ENCODE results near the gene COA8. TPM values are rescaled to one million over a fixed set of nuclear protein-coding genes. Genes with fewer than 3 reads are reported as not detected.

Gene COA8
- total RNA-seq, 1 experiment from 2014 or later: 37.2 TPM

GRCh38 chr14:103536693-103537092 lies 26.1 kb upstream of the COA8 start:
- H3K4me3 Mint-ChIP-seq (ENCODE audit: low read depth, unreplicated experiment): no peak overlapping the region
- H3K4me1 Mint-ChIP-seq (ENCODE audit: low read depth, unreplicated experiment): no peaks in the 10 kb centered on the region
- DNase-seq: no peak
- H3K36me3 Mint-ChIP-seq (ENCODE audit: insufficient read depth, unreplicated experiment): peaks cover 32% of the 10 kb centered on the region
- BruUV-seq (replicated peaks): no TSS peak
- no peaks in the 10 kb centered on the region for H3K27me3 Mint-ChIP-seq (ENCODE audit: unreplicated experiment)
- H3K9me3 Mint-ChIP-seq (ENCODE audit: low read depth, unreplicated experiment): no peaks in the 10 kb centered on the region
- no peak for TF ChIP-seq CTCF (IDR thresholded peaks at IDR 0.05; ENCODE audit: unreplicated experiment)
- no peak overlapping the region for H3K27ac Mint-ChIP-seq (ENCODE audit: unreplicated experiment)
- intact Hi-C loops (cut with micrococcal nuclease; ENCODE audit: unreplicated experiment): no loop called here
- CTCF ChIA-PET: no interaction called here

GRCh38 chr14:103537175-103537990 lies 25.4 kb upstream of the COA8 start:
- CTCF ChIA-PET: no interaction called here
- intact Hi-C loops (cut with micrococcal nuclease; ENCODE audit: unreplicated experiment): no loop called here
- Mint-ChIP-seq H3K27ac (ENCODE audit: unreplicated experiment) (peak overlapping the region; percentile 58), H3K27me3 (ENCODE audit: unreplicated experiment) (no peaks in the 10 kb centered on the region), H3K36me3 (ENCODE audit: insufficient read depth, unreplicated experiment) (peaks cover 33% of the 10 kb centered on the region), H3K4me1 (ENCODE audit: low read depth, unreplicated experiment) (no peaks in the 10 kb centered on the region), H3K4me3 (ENCODE audit: low read depth, unreplicated experiment) (no peak overlapping the region), H3K9me3 (ENCODE audit: low read depth, unreplicated experiment) (no peaks in the 10 kb centered on the region)
- no peak for DNase-seq
- BruUV-seq (replicated peaks): no TSS peak
- TF ChIP-seq CTCF (IDR thresholded peaks at IDR 0.05; ENCODE audit: unreplicated experiment): no peak

- H3K4me1 Mint-ChIP-seq (ENCODE audit: low read depth, unreplicated experiment): no peaks in the 10 kb centered on the region
- no peak for DNase-seq
- no peak for TF ChIP-seq CTCF (IDR thresholded peaks at IDR 0.05; ENCODE audit: unreplicated experiment)
- H3K4me3 Mint-ChIP-seq (ENCODE audit: low read depth, unreplicated experiment): no peak overlapping the region
- H3K27ac Mint-ChIP-seq (ENCODE audit: unreplicated experiment): peak overlapping the region; percentile 58
- CTCF ChIA-PET: interaction anchor here (0.7 kb wide), 1 partner anchor 85 kb away, joined by 3 read pairs; no protein-coding TSS in a partner anchor
- H3K27me3 Mint-ChIP-seq (ENCODE audit: unreplicated experiment): no peaks in the 10 kb centered on the region
- intact Hi-C loops (cut with micrococcal nuclease; ENCODE audit: unreplicated experiment): no loop called here
- H3K9me3 Mint-ChIP-seq (ENCODE audit: low read depth, unreplicated experiment): no peaks in the 10 kb centered on the region
- H3K36me3 Mint-ChIP-seq (ENCODE audit: insufficient read depth, unreplicated experiment): peaks cover 31% of the 10 kb centered on the region
- BruUV-seq (replicated peaks): no TSS peak
Observed at GRCh38 chr14:103538291-103539055, 24.3 kb upstream of the COA8 start.

- H3K27me3 Mint-ChIP-seq (ENCODE audit: unreplicated experiment): no peaks in the 10 kb centered on the region
- TF ChIP-seq CTCF (IDR thresholded peaks at IDR 0.05; ENCODE audit: unreplicated experiment): no peak
- H3K27ac Mint-ChIP-seq (ENCODE audit: unreplicated experiment): no peak overlapping the region
- H3K36me3 Mint-ChIP-seq (ENCODE audit: insufficient read depth, unreplicated experiment): peaks cover 28% of the 10 kb centered on the region
- no peaks in the 10 kb centered on the region for H3K4me1 Mint-ChIP-seq (ENCODE audit: low read depth, unreplicated experiment)
- intact Hi-C loops (cut with micrococcal nuclease; ENCODE audit: unreplicated experiment): no loop called here
- CTCF ChIA-PET: interaction anchor here (0.7 kb wide), 1 partner anchor 85 kb away, joined by 3 read pairs; no protein-coding TSS in a partner anchor
- H3K9me3 Mint-ChIP-seq (ENCODE audit: low read depth, unreplicated experiment): no peaks in the 10 kb centered on the region
- BruUV-seq (replicated peaks): no TSS peak
- no peak overlapping the region for H3K4me3 Mint-ChIP-seq (ENCODE audit: low read depth, unreplicated experiment)
- no peak for DNase-seq
Observed at GRCh38 chr14:103539056-103539825, 23.5 kb upstream of the COA8 start.
